SJCRH30 (cell line): ENCODE measurements around the gene COL11A2. TPM values are rescaled to one million over a fixed set of nuclear protein-coding genes. Genes with fewer than 3 reads are reported as not detected.
"Not testable (repeated sequence)": the region's sequence is repeated elsewhere in the genome, so short reads cannot be mapped to it uniquely, and the experiment has no call there.

ENCODE experiments used
- DNase-seq, 2 experiments: peaks; one replicate each; pipeline ENCODE4 v3.0.0-alpha.2; 2015 to 2020
- H3K27ac ChIP-seq: fragments of 250-450 bp; sonication (Bioruptor Pico); 2 replicates; pipeline ENCODE4 v1.5.1; 2020; ENCODE audit warnings: mild to moderate bottlenecking, moderate library complexity
- H3K27me3 ChIP-seq: fragments of 250-450 bp; sonication (Bioruptor Pico); 2 replicates; pipeline ENCODE4 v1.5.1; 2020; ENCODE audit warnings: mild to moderate bottlenecking, moderate library complexity
- H3K36me3 ChIP-seq: fragments of 250-450 bp; sonication (Bioruptor Pico); 2 replicates; pipeline ENCODE4 v1.5.1; 2020; ENCODE audit warnings: mild to moderate bottlenecking, moderate library complexity
- H3K4me1 ChIP-seq: fragments of 250-450 bp; sonication (Bioruptor Pico); 2 replicates; pipeline ENCODE4 v1.5.1; 2020; ENCODE audit warnings: mild to moderate bottlenecking, moderate library complexity
- H3K4me3 ChIP-seq: fragments of 250-450 bp; sonication (Bioruptor Pico); 2 replicates; pipeline ENCODE4 v1.5.1; 2020; ENCODE audit warnings: mild to moderate bottlenecking, moderate library complexity
- H3K9me3 ChIP-seq: fragments of 250-450 bp; sonication (Bioruptor Pico); replicated peaks from 2 replicates; pipeline ENCODE4 v1.5.1; 2020; ENCODE audit warnings: mild to moderate bottlenecking, moderate library complexity
- total RNA-seq: library from RNA; depleted of rRNA; stranded (reverse); fragments of >200 nt; shearing (Covaris generic); gene quantifications from 2 replicates; pipeline ENCODE4 v1.2.3, GENCODE V29; 2014; rRNA removed

COL11A2 gene
- 3.8 and 4.0 TPM in 2 replicates for total RNA-seq

- peak; percentile 75 to 76 for DNase-seq
- peaks cover 23% of the 10 kb centered on the region for H3K36me3 ChIP-seq
- no peaks in the 10 kb centered on the region for H3K9me3 ChIP-seq
- peak within 1 kb of the TSS; percentile 14 for H3K4me3 ChIP-seq
- H3K27ac ChIP-seq, result peak within 1 kb of the TSS; percentile 29; the same call in 1 of the 2 replicates
- H3K27me3 ChIP-seq, result no peaks in the 10 kb centered on the region
- H3K4me1 ChIP-seq, result peaks cover 18% of the 10 kb centered on the region
Observed at GRCh38 chr6:33192105-33192646, at the start of gene COL11A2. Gene COL11A2, minus strand, starts transcription at chr6:33192467. Its CDS starts 227 bp downstream, at chr6:33192240.

GRCh38 chr6:33241968-33242367 is 49.7 kb upstream of the COL11A2 start:
- Histone ChIP-seq H3K27me3 (peaks cover 3% of the 10 kb centered on the region; the same call in 1 of the 2 replicates), H3K36me3 (no peaks in the 10 kb centered on the region), H3K27ac (no peak overlapping the region), H3K4me3 (no peak overlapping the region), H3K4me1 (no peaks in the 10 kb centered on the region), H3K9me3 (no peaks in the 10 kb centered on the region)
- DNase-seq, result no peak

GRCh38 chr6:33237741-33238140 is 45.5 kb upstream of the COL11A2 start:
- no peak overlapping the region for H3K4me3 ChIP-seq
- H3K36me3 ChIP-seq, result no peaks in the 10 kb centered on the region
- no peak overlapping the region for H3K27ac ChIP-seq
- no peak for DNase-seq
- H3K9me3 ChIP-seq, result no peaks in the 10 kb centered on the region
- peaks cover 3% of the 10 kb centered on the region; the same call in 1 of the 2 replicates for H3K27me3 ChIP-seq
- no peaks in the 10 kb centered on the region for H3K4me1 ChIP-seq

GRCh38 chr6:33236852-33237251 is 44.6 kb upstream of the COL11A2 start:
- no peak for DNase-seq
- H3K4me1 ChIP-seq, result no peaks in the 10 kb centered on the region
- H3K4me3 ChIP-seq, result no peak overlapping the region
- H3K27me3 ChIP-seq, result peaks cover under 1% of the 10 kb centered on the region; the same call in 1 of the 2 replicates
- no peak overlapping the region for H3K27ac ChIP-seq
- no peaks in the 10 kb centered on the region for H3K9me3 ChIP-seq
- H3K36me3 ChIP-seq, result no peaks in the 10 kb centered on the region

- no peaks in the 10 kb centered on the region for H3K36me3 ChIP-seq
- no peaks in the 10 kb centered on the region for H3K9me3 ChIP-seq
- no peak for DNase-seq
- no peak overlapping the region for H3K27ac ChIP-seq
- no peak overlapping the region for H3K4me3 ChIP-seq
- no peaks in the 10 kb centered on the region for H3K4me1 ChIP-seq
- no peaks in the 10 kb centered on the region; the same call in 1 of the 2 replicates for H3K27me3 ChIP-seq
Observed at GRCh38 chr6:33236328-33236727, 44.1 kb upstream of the COL11A2 start.

- Histone ChIP-seq H3K9me3 (no peaks in the 10 kb centered on the region), H3K4me1 (no peaks in the 10 kb centered on the region), H3K27me3 (no peaks in the 10 kb centered on the region; the same call in 1 of the 2 replicates), H3K4me3 (no peak overlapping the region), H3K36me3 (no peaks in the 10 kb centered on the region), H3K27ac (no peak overlapping the region)
- DNase-seq, result no peak
Observed at GRCh38 chr6:33235221-33235634, 43.0 kb upstream of the COL11A2 start.

DNA sequence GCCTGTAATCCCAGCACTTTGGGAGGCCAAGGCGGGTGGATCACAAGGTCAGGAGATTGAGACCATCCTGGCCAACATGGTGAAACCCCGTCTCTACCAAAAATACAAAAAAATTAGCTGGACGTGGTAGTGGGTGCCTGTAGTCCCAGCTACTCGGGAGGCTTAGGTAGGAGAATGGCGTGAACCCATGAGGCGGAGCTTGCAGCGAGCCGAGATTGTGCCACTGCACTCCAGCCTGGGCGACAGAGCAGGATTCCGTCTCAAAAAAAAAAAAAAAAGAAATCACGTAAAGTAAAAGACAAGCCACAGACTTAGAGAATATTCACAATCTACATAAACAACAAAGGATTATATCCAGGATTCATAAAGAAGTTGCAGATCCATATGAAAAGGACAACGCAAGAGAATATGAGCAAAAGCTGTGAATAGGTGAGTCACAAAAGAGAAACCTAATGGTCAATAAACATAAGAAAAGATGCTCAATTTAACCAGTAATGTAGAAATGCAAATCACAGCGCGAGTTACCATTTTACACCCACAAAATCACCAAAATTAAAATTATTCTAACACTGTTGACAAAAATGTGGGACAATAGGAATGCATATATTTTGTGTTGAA is 34.3 kb upstream of the COL11A2 start:
- H3K4me3 ChIP-seq, H3K9me3 ChIP-seq, H3K27me3 ChIP-seq, H3K36me3 ChIP-seq, H3K27ac ChIP-seq, H3K4me1 ChIP-seq, DNase-seq: not testable (repeated sequence)

GRCh38 chr6:33217681-33218080 is 25.4 kb upstream of the COL11A2 start:
- no peaks in the 10 kb centered on the region for H3K9me3 ChIP-seq
- no peaks in the 10 kb centered on the region; the same call in 1 of the 2 replicates for H3K27me3 ChIP-seq
- peaks cover under 1% of the 10 kb centered on the region for H3K4me1 ChIP-seq
- no peak overlapping the region for H3K4me3 ChIP-seq
- no peak overlapping the region for H3K27ac ChIP-seq
- DNase-seq, result no peak
- no peaks in the 10 kb centered on the region for H3K36me3 ChIP-seq

- no peaks in the 10 kb centered on the region for H3K27me3 ChIP-seq
- H3K4me3 ChIP-seq, result no peak overlapping the region
- H3K9me3 ChIP-seq, result no peaks in the 10 kb centered on the region
- no peak for DNase-seq
- peaks cover 5% of the 10 kb centered on the region for H3K4me1 ChIP-seq
- H3K27ac ChIP-seq, result no peak overlapping the region
- H3K36me3 ChIP-seq, result no peaks in the 10 kb centered on the region
Observed at GRCh38 chr6:33217246-33217645, 25.0 kb upstream of the COL11A2 start.

DNA sequence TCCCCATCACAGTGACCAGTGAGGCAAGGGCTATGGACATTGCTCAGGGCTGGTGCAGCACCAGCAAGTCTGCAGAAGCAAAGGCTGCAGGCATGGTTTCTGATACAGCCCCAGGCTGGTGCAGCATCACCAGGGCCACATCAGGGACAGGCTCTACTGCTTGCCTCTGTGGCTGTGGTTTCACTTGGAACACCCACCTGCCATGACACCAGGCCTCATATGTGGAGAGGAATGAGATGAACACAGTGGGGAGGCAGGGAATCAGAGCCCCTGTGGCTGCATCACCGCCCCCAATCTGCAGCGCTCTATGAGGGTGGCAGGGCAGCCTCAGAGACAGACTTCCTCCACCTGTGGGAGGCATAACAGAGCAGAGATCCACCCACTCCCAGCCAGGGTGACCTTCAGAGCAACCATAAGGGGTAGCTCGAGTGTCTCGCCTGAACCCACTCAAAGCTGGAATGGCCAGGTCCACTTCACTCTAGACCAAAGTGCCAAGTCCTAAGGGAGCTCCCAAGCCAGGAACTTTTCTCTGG is 23.9 kb upstream of the COL11A2 start:
- H3K36me3 ChIP-seq, result no peaks in the 10 kb centered on the region
- H3K27me3 ChIP-seq, result no peaks in the 10 kb centered on the region
- no peak for DNase-seq
- no peak overlapping the region for H3K27ac ChIP-seq
- no peaks in the 10 kb centered on the region for H3K9me3 ChIP-seq
- H3K4me1 ChIP-seq, result peaks cover 6% of the 10 kb centered on the region
- H3K4me3 ChIP-seq, result no peak overlapping the region

- Histone ChIP-seq H3K36me3 (no peaks in the 10 kb centered on the region), H3K27me3 (no peaks in the 10 kb centered on the region)
- no peak for DNase-seq
Observed at GRCh38 chr6:33215271-33216116, 23.2 kb upstream of the COL11A2 start.

DNA sequence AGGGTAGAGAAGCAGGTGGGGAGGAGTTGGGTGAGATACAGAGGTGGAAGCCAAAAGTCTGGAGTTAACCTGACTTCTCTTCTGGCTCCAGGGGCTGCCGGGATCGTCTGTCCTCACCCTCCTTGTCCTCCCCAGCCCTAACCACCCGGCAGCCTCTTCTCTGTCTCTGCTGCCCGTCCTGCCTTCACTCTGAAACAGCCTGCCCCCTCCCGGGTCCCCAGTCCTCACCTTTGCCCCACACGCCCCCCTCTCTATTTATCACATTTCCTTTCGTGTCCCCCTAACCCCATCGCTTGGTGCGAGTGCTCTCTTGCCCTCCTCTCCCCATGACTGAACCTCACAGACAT is 21.7 kb upstream of the COL11A2 start:
- Histone ChIP-seq H3K9me3 (no peaks in the 10 kb centered on the region), H3K36me3 (no peaks in the 10 kb centered on the region), H3K27me3 (no peaks in the 10 kb centered on the region), H3K4me1 (peaks cover 6% of the 10 kb centered on the region), H3K27ac (no peak overlapping the region), H3K4me3 (peak overlapping the region; percentile 56)
- no peak for DNase-seq

More at GRCh38 chr6:33215271-33216116, 23.2 kb upstream of the COL11A2 start:
- H3K27ac ChIP-seq, result no peak overlapping the region
- H3K4me3 ChIP-seq, result no peak overlapping the region
- peaks cover 6% of the 10 kb centered on the region for H3K4me1 ChIP-seq
- H3K9me3 ChIP-seq, result no peaks in the 10 kb centered on the region

DNA sequence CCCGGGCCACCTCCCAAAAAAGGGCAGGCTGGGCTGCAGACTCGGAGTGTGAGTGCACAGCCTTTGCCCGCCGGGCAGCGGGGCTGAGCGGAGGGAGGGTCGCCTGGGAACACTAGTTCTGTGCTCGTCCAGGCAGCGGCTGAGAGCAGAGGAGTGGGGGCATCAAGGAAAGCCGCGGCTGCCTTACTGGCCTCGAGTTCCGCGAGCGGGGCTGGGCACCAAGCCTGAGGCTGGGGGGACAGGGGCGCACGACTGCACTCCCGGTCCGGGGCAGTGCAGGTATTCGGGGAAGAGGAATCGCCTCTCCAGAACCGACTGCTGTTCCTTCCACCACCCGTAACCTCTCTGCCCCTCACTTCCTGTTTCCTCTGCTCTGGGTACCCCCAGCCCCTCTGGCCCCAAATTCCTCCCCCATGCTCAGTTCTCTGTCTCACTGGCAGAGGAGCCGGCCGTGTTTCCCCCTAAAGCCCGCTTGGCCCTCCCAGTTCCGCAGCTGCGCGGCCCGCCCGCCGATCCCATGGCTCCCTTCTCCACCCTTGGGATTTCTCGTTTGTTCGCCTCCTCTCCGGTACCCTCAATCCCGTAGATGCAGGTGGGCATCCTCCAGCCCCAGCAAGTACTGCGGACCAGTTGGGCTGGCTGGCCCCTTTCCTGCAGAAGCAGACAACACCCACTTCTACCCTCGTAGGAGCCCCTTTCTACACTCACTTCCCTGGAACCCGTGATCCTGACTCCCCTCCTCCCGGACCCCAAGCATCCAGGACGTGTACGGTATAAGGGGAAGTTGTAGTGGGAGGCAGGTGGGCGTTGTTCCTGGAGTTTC is 21.1 kb upstream of the COL11A2 start:
- Histone ChIP-seq H3K4me3 (peak overlapping the region; percentile 56), H3K4me1 (peaks cover 8% of the 10 kb centered on the region), H3K27me3 (no peaks in the 10 kb centered on the region), H3K9me3 (no peaks in the 10 kb centered on the region), H3K36me3 (no peaks in the 10 kb centered on the region), H3K27ac (no peak overlapping the region)
- peak; percentile 41 to 51 for DNase-seq

GRCh38 chr6:33212857-33213165 is 20.5 kb upstream of the COL11A2 start:
- no peaks in the 10 kb centered on the region for H3K36me3 ChIP-seq
- no peak for DNase-seq
- peak overlapping the region; percentile 56 for H3K4me3 ChIP-seq
- no peaks in the 10 kb centered on the region for H3K27me3 ChIP-seq
- peaks cover 8% of the 10 kb centered on the region for H3K4me1 ChIP-seq
- no peak overlapping the region for H3K27ac ChIP-seq
- H3K9me3 ChIP-seq, result no peaks in the 10 kb centered on the region
